GM21786 (cell line): Measurements from ENCODE around the gene SHCBP1.
"Not testable (repeated sequence)": the region's sequence is repeated elsewhere in the genome, so short reads cannot be mapped to it uniquely, and the experiment has no call there.

ENCODE experiments used
- ATAC-seq: cut with Tn5 transposase; IDR thresholded peaks from one replicate; pipeline ENCODE4 v1.9.1; 2021; ENCODE audit not compliant: unreplicated experiment

The SHCBP1 gene

GRCh38 chr16:46618516-46618915, 2.7 kb downstream of the SHCBP1 start:
- ATAC-seq: no peak

GRCh38 chr16:46614006-46614405, 7.2 kb downstream of the SHCBP1 start:
- no peak for ATAC-seq

DNA sequence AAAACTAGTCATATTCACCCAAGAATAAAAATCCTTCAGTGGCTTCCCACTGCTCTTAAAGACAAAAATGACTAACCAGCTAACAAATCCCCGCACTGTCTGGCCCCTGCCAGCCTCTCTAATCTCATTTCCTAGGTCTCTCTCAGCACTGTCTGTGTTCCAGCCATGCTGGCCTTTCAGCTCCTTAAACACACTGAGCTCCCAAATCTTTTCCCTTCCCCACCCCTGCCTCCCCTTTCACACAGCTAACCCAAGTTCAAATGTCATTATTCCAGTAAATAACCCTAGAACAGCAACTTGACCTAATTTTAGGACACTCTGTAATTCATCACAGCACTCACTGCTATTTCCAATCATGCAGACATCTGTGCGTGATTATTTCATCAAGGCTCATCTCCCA, 7.8 kb downstream of the SHCBP1 start:
- no peak for ATAC-seq

DNA sequence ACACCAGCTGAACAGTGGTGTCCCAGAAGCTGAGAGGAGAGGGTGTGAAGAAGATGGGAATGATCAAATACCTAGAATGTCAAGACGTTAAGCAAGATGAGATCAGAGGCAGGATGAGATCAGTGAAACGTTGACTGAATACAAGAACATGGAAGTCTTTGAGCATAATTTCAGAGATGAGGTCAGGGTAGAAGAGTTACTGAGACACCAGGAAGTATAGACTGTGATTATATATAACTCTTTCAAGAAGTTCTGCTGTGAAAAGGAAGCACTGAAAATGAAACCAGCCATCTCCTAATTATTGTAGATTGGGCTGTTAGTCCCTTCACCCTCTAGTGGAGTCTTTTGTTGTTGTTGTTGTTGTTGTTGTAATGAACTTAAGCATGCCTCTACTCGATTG, 9.1 kb downstream of the SHCBP1 start:
- peak; percentile 66 for ATAC-seq

DNA sequence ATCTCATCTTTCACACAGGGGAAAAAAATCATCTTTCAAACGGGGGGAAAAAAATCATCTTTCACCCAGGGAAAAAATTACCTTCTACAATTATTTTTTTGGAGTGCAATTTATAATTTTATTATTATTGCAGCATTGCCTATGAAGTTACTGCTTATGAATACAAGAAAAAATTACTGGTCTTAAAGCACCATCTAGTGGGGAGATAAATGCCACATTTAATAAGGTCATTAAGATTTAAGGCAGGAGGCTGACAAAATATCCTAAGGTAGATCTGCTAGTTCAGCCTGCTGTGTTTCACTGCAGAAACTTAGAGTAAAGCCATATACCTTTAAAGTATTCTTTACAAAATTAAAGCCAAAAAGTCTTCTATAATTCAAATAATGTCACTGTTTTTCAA, 13.7 kb downstream of the SHCBP1 start:
- no peak for ATAC-seq

DNA sequence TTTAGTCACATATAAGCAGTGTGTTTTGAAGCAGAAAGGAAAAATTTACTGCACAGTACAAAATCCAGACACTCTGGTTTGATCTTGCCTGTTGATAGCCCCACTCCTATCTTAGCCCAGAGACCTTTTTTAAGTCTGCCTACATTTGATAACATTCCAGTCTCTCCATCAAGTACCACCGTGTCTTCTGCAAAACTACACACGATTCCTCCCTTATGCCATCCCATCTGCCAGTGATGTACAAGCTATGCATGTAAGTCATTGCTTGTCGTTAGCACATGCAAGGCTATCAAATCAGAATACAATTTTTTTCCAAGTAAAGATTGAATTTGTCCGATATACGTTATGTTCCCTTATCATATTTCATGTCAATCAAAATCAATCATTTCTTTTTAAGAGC, 14.9 kb downstream of the SHCBP1 start:
- no peak for ATAC-seq

GRCh38 chr16:46591257-46591656, 29.9 kb downstream of the SHCBP1 start:
- no peak for ATAC-seq

DNA sequence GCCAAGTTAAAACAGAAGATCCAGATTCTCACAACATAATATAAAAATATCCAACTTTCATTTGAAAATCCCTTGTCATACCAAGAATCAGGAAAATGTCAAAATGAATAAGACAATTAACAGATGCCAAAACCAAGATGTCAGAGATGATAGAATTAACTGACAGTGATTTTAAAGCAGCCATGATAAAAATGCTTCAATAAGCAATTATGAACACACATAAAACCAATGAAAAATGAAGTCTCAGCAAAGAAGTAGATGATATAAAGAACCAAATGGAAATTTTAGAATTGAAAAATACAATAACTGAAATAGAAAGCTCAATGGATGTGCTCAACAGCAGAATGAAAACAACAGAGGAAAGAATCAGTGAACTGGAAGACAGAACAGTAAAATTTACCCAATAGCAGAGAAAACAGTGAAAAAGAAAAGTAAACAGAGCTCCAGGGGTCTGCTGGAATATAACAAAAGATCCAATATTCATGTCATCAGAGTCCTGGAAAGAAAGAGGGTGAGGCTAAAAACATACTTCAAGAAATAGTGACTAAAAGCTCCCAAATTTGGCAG, 35.1 kb downstream of the SHCBP1 start:
- no peak for ATAC-seq

- no peak for ATAC-seq
Observed at GRCh38 chr16:46583036-46583435, 38.1 kb downstream of the SHCBP1 start.

DNA sequence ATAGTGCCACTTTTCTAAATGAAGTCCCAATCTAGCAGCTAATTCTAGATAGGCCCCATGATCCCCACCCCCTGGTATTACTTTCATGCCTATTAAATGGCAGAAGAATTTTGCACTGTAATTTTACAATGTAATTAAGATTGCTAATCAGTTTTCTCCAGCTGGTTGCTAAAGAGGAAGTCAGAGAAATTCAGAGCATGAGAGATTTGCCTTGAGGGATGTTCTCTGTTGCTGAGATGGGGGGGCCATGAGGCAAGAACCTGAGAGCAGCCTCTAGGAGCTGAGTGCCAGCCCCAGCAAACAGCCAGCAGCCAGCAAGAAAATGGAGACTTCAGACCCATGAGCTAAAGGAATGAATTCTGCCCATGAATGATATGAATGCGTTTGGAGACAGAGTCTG, 38.9 kb downstream of the SHCBP1 start:
- ATAC-seq: no peak

- no peak for ATAC-seq
Observed at GRCh38 chr16:46577988-46578579, 43.1 kb downstream of the SHCBP1 start.

GRCh38 chr16:46573834-46574159, 47.4 kb downstream of the SHCBP1 start:
- no peak for ATAC-seq

DNA sequence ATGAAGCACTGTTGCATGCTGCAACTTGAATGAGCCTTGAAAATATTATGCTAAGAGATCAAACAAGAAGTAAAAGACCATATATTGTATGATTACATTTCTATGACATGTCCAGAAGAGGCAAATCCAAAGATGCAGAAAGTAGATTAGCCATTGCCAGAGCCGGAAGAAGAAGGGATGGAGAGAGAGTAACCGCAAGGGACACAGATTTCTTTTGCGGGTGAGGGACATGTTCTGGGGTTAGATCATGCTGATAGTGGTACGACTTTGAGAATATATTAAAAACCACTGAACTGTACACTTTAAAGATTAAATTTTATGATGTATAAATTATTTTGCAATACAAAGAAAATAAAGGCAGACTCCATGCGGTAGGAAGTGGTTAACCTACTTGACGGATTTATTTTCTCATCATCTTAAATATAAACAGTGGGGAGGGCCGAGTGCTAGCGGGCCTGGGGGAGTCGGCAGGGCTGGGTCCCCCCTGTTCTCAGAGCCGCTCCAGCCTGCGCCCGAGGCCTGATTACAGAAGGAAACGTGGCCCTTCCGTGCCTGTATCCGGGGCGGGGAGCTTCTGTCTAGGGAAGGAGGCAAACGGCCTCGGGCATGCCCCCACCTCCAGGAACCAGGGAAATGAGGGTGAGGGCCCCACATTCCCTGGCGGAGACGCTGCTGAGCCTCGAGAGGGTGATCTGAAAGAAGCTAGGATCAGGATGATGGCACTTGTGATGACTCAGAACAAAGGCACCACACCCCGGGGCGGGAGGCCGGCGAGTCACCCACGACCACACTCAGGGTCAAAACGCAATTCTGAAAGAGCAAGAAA, 48.0 kb downstream of the SHCBP1 start:
- ATAC-seq: no peak

DNA sequence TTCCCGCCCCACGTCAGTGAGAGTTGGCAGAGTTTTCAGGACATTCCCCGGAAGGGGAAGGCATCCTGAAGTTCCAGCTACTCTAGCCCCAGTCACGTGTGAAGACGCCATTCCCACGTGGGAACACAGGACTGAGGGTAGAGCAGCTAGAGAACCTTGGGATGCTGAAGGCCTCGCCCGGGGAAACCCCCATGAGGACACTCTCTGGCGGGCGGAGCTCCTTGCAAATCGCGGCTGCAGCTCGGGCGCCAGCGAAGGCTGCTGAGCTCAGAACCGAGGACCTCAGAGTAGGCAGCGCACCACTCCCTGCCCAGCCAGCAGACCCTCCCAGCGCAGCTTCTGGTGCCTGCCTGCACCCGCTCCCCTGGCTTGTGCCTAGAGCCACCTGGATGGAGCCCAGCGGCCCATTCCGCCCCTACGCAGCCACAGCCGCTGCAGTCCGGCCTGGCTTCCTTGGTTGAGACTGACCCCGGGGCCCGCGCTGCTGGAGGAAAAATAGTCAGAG, 51.9 kb downstream of the SHCBP1 start:
- no peak for ATAC-seq

DNA sequence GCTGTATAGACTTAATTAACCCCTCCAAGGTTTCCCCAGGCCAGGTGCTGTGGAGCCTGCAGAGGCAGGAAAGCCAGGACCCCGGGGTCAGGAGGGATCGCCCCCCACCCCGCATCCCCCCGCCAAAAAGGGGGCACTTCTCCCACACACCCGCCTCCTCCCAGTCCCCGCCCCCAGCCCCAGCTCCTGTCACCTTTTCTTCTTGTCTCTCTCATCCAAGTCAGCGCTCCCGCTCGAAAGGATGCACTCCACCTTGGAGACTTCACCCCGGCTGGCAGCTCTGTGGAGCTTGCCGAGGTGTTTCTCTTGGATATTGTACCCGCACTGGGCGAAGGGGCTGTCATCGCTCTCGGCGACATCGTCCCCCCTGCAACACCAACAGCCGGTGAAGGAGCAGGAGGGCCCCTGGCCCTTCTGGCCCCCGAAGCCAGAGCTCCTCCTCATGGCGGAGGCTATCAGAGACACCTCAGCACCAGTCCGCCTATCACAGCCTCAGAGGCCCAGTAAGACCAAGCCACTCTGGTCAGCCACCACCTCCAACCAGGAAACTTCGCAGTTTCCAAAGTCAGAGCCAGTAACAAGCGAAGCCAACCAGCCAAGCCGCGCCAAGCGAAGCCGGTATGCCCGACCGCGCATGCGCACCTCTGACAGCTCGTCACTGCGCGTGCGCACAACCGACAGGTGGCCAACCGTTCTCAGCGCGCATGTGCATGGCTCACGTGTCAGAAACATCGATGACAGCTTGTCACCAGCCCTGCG, 52.5 kb downstream of the SHCBP1 start:
- ATAC-seq: no peak

DNA sequence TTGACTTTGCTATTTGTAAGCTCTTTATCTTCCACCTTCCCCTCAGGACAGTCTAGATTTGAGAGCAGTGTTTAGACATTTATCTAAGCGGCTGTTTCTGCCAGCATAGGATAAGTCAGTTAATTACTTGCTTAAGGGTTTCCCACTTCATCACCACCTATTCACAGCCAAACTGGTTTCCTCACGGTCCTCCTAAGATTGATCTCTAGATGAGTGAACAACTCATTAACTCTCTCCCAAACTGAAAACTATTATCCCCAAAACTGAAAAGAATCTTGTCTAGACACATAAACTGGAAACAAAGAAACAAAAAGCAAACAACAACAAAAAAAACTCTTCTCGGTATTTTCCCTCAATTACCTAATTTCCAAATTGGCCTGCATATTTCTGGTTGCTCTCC, 58.2 kb downstream of the SHCBP1 start:
- no peak for ATAC-seq

DNA sequence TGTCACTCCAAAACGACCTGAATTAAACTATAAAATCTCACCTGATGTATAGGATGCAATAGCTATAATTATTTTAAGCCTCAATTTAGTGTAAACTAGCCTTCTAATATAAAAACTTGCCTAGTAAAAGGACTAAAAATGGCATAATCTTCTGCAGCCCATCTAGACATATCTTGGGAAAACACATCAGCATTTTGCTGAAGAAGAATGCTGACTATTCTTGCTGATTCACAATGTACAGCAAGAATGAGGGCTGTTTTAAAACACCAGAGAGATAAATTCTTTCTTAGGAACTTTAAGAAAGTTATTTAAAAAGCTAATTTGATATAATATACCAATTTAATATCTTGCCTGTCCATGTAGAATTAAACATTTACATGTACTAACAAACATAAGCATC, 63.2 kb downstream of the SHCBP1 start:
- ATAC-seq: no peak

GRCh38 chr16:46555951-46556350, 65.2 kb downstream of the SHCBP1 start:
- ATAC-seq: no peak

DNA sequence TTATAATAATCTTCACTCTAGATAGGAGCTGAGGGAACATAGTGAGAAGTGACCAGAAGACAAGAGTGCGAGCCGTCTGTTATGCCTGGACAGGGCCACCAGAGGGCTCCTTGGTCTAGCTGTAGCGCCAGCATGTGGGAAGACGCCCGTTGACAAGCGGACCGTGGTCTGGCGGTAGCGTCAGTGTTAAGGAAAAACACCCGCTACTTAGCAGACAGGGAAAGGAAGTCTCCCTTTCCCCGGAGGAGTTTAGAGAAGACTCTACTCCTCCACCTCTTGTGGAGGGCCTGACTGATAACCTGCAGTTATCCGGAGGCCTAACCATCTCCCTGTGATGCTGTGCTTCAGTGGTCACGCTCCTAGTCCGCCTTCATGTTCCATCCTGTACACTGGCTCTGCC, 66.7 kb downstream of the SHCBP1 start:
- not testable (repeated sequence) for ATAC-seq

- ATAC-seq: no peak
Observed at GRCh38 chr16:46549477-46549876, 71.7 kb downstream of the SHCBP1 start.
